K562 (cell line): Measurements from ENCODE around the gene FIGLA.

Experiments
- ADNP ChIP-seq: fragments of 200-800 bp; sonication (Bioruptor generic); IDR thresholded peaks from 2 replicates; pipeline ENCODE4 v1.6.1; 2016; ENCODE audit warnings: missing genetic modification characterization, missing compliant biosample characterization
- CTCF ChIP-seq, 3 experiments: IDR thresholded peaks in 2 of 3; conservative IDR thresholded peaks in 1 of 3; 2 replicates each; pipeline ENCODE4 v1.5.1; 2011 to 2012; ENCODE audit warnings: low read length in 3 of 3, mild to moderate bottlenecking in 3 of 3, control low read depth in 2 of 3, improper control_type of control experiment in 1 of 3, inconsistent platforms in 1 of 3, low read depth in 1 of 3, mixed read lengths in 1 of 3, moderate library complexity in 1 of 3; ENCODE audit not compliant: insufficient read depth in 2 of 3
- EP300 ChIP-seq: IDR thresholded peaks from 2 replicates; pipeline ENCODE4 v1.6.1; 2012; ENCODE audit warnings: low read length, improper control_type of control experiment
- FOXK2 ChIP-seq, 2 experiments: fragments of 450-650 bp; IDR thresholded peaks in 1 of 2; conservative IDR thresholded peaks in 1 of 2; 2 replicates each; pipeline ENCODE4 v1.6.1; 2016; ENCODE audit warnings: low read depth in 2 of 2, mild to moderate bottlenecking in 1 of 2
- HDGF ChIP-seq: fragments of 450-650 bp; IDR thresholded peaks from 2 replicates; pipeline ENCODE4 v1.6.1; 2016
- MEIS2 ChIP-seq: fragments of 450-650 bp; IDR thresholded peaks from 2 replicates; pipeline ENCODE4 v1.6.1; 2014; ENCODE audit warnings: mild to moderate bottlenecking; ENCODE audit not compliant: partially characterized antibody
- NFE2 ChIP-seq: IDR thresholded peaks from 2 replicates; pipeline ENCODE4 v1.6.1; 2014; ENCODE audit warnings: antibody characterized with exemption, low read depth
- NRF1 ChIP-seq, 2 experiments: fragments of 450-650 bp; IDR thresholded peaks in 1 of 2; conservative IDR thresholded peaks in 1 of 2; 2 replicates each; pipeline ENCODE4 v1.6.1; 2014; ENCODE audit warnings: mild to moderate bottlenecking in 2 of 2
- RFX1 ChIP-seq: fragments of 450-650 bp; IDR thresholded peaks from 2 replicates; pipeline ENCODE4 v1.6.1; 2016; ENCODE audit warnings: mild to moderate bottlenecking, moderate library complexity
- SMC3 ChIP-seq: conservative IDR thresholded peaks from 2 replicates; pipeline ENCODE4 v1.6.1; 2011; ENCODE audit warnings: low read depth, low read length, improper control_type of control experiment; ENCODE audit not compliant: insufficient read depth
- SP2 ChIP-seq: IDR thresholded peaks from 2 replicates; pipeline ENCODE4 v1.6.1; 2011; ENCODE audit warnings: mild to moderate bottlenecking, low read depth, low read length, moderate library complexity; ENCODE audit not compliant: poor library complexity, severe bottlenecking; ENCODE audit errors: extremely low read depth
- TCF3 ChIP-seq: sonication (generic); formaldehyde crosslinking; IDR thresholded peaks from 2 replicates; pipeline ENCODE4 v1.4.0; 2020; ENCODE audit warnings: mild to moderate bottlenecking, missing genetic modification reagents
- ZNF175 ChIP-seq: fragments of 200-800 bp; sonication (Bioruptor generic); IDR thresholded peaks from 2 replicates; pipeline ENCODE4 v1.6.1; 2016; ENCODE audit warnings: low read depth, mild to moderate bottlenecking, missing genetic modification characterization, missing compliant biosample characterization
- ZNF274 ChIP-seq: IDR thresholded peaks from 2 replicates; pipeline ENCODE4 v1.6.1; 2011; ENCODE audit warnings: low read depth, mild to moderate bottlenecking, low read length, moderate library complexity, borderline replicate concordance

DNA sequence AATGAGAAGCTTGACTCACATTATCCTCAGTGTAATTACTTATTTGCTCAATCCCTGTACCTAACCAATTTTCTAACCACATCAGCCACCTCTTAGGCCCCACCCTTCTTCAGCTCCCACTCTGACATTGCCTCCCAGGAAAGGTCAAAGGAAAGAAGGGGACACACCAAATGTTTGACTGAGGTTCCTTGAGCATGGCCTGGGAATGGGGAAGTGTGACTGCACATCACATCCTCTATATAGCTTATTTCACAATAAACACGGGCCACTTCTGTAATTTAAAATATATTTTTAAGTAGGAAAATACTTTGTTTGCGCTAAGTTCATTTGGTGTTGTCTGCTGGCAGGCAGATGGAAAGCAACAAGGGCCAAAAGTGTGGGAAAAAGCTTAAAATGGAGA lies 3.0 kb upstream of the FIGLA start:
- TF ChIP-seq NFE2 (no peak), SP2 (no peak), CTCF (IDR thresholded peaks at IDR 0.05 in 2 of 3, conservative IDR thresholded peaks at IDR 0.05 in 1 of 3; ENCODE audit: insufficient read depth in 2 of 3, low read depth in 1 of 3, low read length in 3 of 3) (no peak), ZNF175 (CRISPR knock-in tag) (no peak), ZNF274 (no peak), NRF1 (conservative IDR thresholded peaks at IDR 0.05 in 1 of 2, IDR thresholded peaks at IDR 0.05 in 1 of 2) (no peak), SMC3 (no peak), RFX1 (no peak), ADNP (tag) (no peak), EP300 (no peak), MEIS2 (no peak), HDGF (no peak), FOXK2 (conservative IDR thresholded peaks at IDR 0.05 in 1 of 2, IDR thresholded peaks at IDR 0.05 in 1 of 2; ENCODE audit: low read depth in 2 of 2) (no peak), TCF3 (no peak)
